ENCODE results near the gene TSC1. TPM values are rescaled to one million over a fixed set of nuclear protein-coding genes. Genes with fewer than 3 reads are reported as not detected.

Gene TSC1
- total RNA-seq, 2 donors from 2014 or later: 27.7 to 82.2 TPM

GRCh38 chr9:132857616-132858342 lies 86.6 kb downstream of the TSC1 start:
- Histone ChIP-seq H3K27me3 (replicated peaks; ENCODE audit: insufficient read depth) (no peaks in the 10 kb centered on the region), H3K4me1 (replicated peaks) (peaks cover 8% of the 10 kb centered on the region), H3K36me3 (no peaks in the 10 kb centered on the region), H3K27ac (no peak overlapping the region), H3K4me3 (no peak overlapping the region), H3K9me3 (no peaks in the 10 kb centered on the region)
- intact Hi-C loops (cut with DNase I): no loop called here
- WGBS: 72% methylated on average over 24 of the region's 24 CpGs
- no peak for DNase-seq (ENCODE audit: low spot score)
- TF ChIP-seq POLR2AphosphoS5 (IDR thresholded peaks at IDR 0.05): no peak
- TF ChIP-seq POLR2A (IDR thresholded peaks at IDR 0.05): no peak
- no peak for TF ChIP-seq CTCF (IDR thresholded peaks at IDR 0.05)

- Histone ChIP-seq H3K27me3 (replicated peaks; ENCODE audit: insufficient read depth) (no peaks in the 10 kb centered on the region), H3K4me1 (replicated peaks) (peaks cover 8% of the 10 kb centered on the region), H3K9me3 (no peaks in the 10 kb centered on the region), H3K27ac (no peak overlapping the region), H3K4me3 (no peak overlapping the region), H3K36me3 (no peaks in the 10 kb centered on the region)
- 46% methylated on average over 8 of the region's 8 CpGs for WGBS
- peak; percentile 17 for TF ChIP-seq POLR2AphosphoS5 (IDR thresholded peaks at IDR 0.05)
- no peak for TF ChIP-seq POLR2A (IDR thresholded peaks at IDR 0.05)
- intact Hi-C loops (cut with DNase I): no loop called here
- DNase-seq (ENCODE audit: low spot score): peak; percentile 6
Measured at GRCh38 chr9:132857031-132857430, 87.4 kb downstream of the TSC1 start.

- no peak overlapping the region for H3K4me3 ChIP-seq
- TF ChIP-seq POLR2A (IDR thresholded peaks at IDR 0.05): no peak
- no peak for TF ChIP-seq CTCF (IDR thresholded peaks at IDR 0.05)
- no peak for TF ChIP-seq POLR2AphosphoS5 (IDR thresholded peaks at IDR 0.05)
- H3K9me3 ChIP-seq: no peaks in the 10 kb centered on the region
- DNase-seq (ENCODE audit: low spot score): no peak
- H3K27ac ChIP-seq: no peak overlapping the region
- H3K36me3 ChIP-seq: no peaks in the 10 kb centered on the region
- WGBS: 89% methylated on average over 5 of the region's 5 CpGs
- H3K27me3 ChIP-seq (replicated peaks; ENCODE audit: insufficient read depth): no peaks in the 10 kb centered on the region
- peaks cover 8% of the 10 kb centered on the region for H3K4me1 ChIP-seq (replicated peaks)
- intact Hi-C loops (cut with DNase I): no loop called here
Measured at GRCh38 chr9:132855904-132856303, 88.5 kb downstream of the TSC1 start.

GRCh38 chr9:132854832-132855231 lies 89.6 kb downstream of the TSC1 start:
- Histone ChIP-seq H3K4me1 (replicated peaks) (peaks cover 8% of the 10 kb centered on the region), H3K27ac (no peak overlapping the region), H3K27me3 (replicated peaks; ENCODE audit: insufficient read depth) (no peaks in the 10 kb centered on the region), H3K36me3 (no peaks in the 10 kb centered on the region), H3K9me3 (no peaks in the 10 kb centered on the region), H3K4me3 (no peak overlapping the region)
- no peak for DNase-seq (ENCODE audit: low spot score)
- TF ChIP-seq CTCF (IDR thresholded peaks at IDR 0.05) (no peak), POLR2AphosphoS5 (IDR thresholded peaks at IDR 0.05) (no peak), POLR2A (IDR thresholded peaks at IDR 0.05) (no peak)
- intact Hi-C loops (cut with DNase I): no loop called here
- WGBS: 68% methylated on average over 10 of the region's 10 CpGs

GRCh38 chr9:132853482-132853881 lies 90.9 kb downstream of the TSC1 start:
- Histone ChIP-seq H3K4me3 (no peak overlapping the region), H3K9me3 (no peaks in the 10 kb centered on the region), H3K4me1 (replicated peaks) (peaks cover 8% of the 10 kb centered on the region), H3K27ac (no peak overlapping the region), H3K27me3 (replicated peaks; ENCODE audit: insufficient read depth) (no peaks in the 10 kb centered on the region), H3K36me3 (no peaks in the 10 kb centered on the region)
- intact Hi-C loops (cut with DNase I): no loop called here
- TF ChIP-seq CTCF (IDR thresholded peaks at IDR 0.05) (no peak), POLR2AphosphoS5 (IDR thresholded peaks at IDR 0.05) (no peak), POLR2A (IDR thresholded peaks at IDR 0.05) (no peak)
- WGBS: 94% methylated on average over 4 of the region's 4 CpGs
- DNase-seq (ENCODE audit: low spot score): no peak

Data from prostate gland (tissue), 2 donors.